GM23338 (cell line): ENCODE results near the gene CFAP90. TPM values are rescaled to one million over a fixed set of nuclear protein-coding genes. Genes with fewer than 3 reads are reported as not detected.

Experiments
- ATAC-seq: fragments of 200-7000 bp; cut with Tn5 transposase; 3 replicates; pipeline ENCODE4 v1.9.1; 2020
- DNase-seq: peaks from one replicate; pipeline ENCODE4 v3.0.0-alpha.2; 2015; ENCODE audit warnings: low spot score
- H2AFZ ChIP-seq: fragments of 200-600 bp; sonication (generic); 2 replicates; pipeline ENCODE4 v1.8.0; 2016; ENCODE audit warnings: antibody characterized with exemption, mild to moderate bottlenecking, moderate library complexity
- H3F3A ChIP-seq: fragments of 200-600 bp; sonication (generic); replicated peaks from 2 replicates; pipeline ENCODE4 v1.8.0; 2017; ENCODE audit warnings: antibody characterized with exemption, mixed run types, low read depth
- H3K27ac ChIP-seq: fragments of 200-600 bp; sonication (generic); 2 replicates; pipeline ENCODE4 v1.6.1; 2016; ENCODE audit warnings: low read depth
- H3K27me3 ChIP-seq: fragments of 200-600 bp; sonication (generic); 2 replicates; pipeline ENCODE4 v1.8.0; 2016; ENCODE audit warnings: mild to moderate bottlenecking, mixed run types, moderate library complexity; ENCODE audit not compliant: insufficient read depth
- H3K36me3 ChIP-seq: fragments of 200-600 bp; sonication (generic); 2 replicates; pipeline ENCODE4 v1.8.0; 2016; ENCODE audit warnings: mild to moderate bottlenecking; ENCODE audit not compliant: insufficient read depth
- H3K4me1 ChIP-seq: fragments of 200-600 bp; sonication (generic); 2 replicates; pipeline ENCODE4 v1.8.0; 2016; ENCODE audit warnings: mild to moderate bottlenecking, moderate library complexity; ENCODE audit not compliant: insufficient read depth
- H3K4me2 ChIP-seq: fragments of 200-600 bp; sonication (generic); 2 replicates; pipeline ENCODE4 v1.7.1; 2017; ENCODE audit warnings: mixed run types
- H3K4me3 ChIP-seq: fragments of 200-600 bp; sonication (generic); 2 replicates; pipeline ENCODE4 v1.6.1; 2016; ENCODE audit warnings: mixed run types
- H3K79me2 ChIP-seq: fragments of 200-600 bp; sonication (generic); replicated peaks from 2 replicates; pipeline ENCODE4 v1.8.0; 2017; ENCODE audit warnings: mild to moderate bottlenecking; ENCODE audit not compliant: insufficient read depth
- H3K9me2 ChIP-seq: fragments of 200-600 bp; sonication (generic); 2 replicates; pipeline ENCODE4 v1.8.0; 2017; ENCODE audit not compliant: insufficient read depth
- H4K20me1 ChIP-seq: fragments of 200-600 bp; sonication (generic); replicated peaks from 2 replicates; pipeline ENCODE4 v1.8.0; 2017; ENCODE audit warnings: mild to moderate bottlenecking; ENCODE audit not compliant: insufficient read depth
- H3K27ac Mint-ChIP-seq: 2 replicates; pipeline ENCODE4 v1.8.0; 2020; ENCODE audit warnings: inconsistent platforms, mild to moderate bottlenecking, moderate library complexity, mixed read lengths
- H3K27me3 Mint-ChIP-seq: 3 replicates; pipeline ENCODE4 v1.8.0; 2022; ENCODE audit warnings: low read depth, mild to moderate bottlenecking, moderate library complexity, mixed read lengths, inconsistent platforms; ENCODE audit not compliant: insufficient read depth, poor library complexity
- H3K36me3 Mint-ChIP-seq: 3 replicates; pipeline ENCODE4 v1.8.0; 2021; ENCODE audit warnings: low read depth, mild to moderate bottlenecking, inconsistent platforms, moderate library complexity, mixed read lengths
- H3K4me1 Mint-ChIP-seq: 3 replicates; pipeline ENCODE4 v1.8.0; 2020; ENCODE audit warnings: mild to moderate bottlenecking, inconsistent platforms, mixed read lengths
- H3K4me3 Mint-ChIP-seq: 3 replicates; pipeline ENCODE4 v1.8.0; 2021; ENCODE audit warnings: moderate library complexity, mild to moderate bottlenecking, inconsistent platforms, mixed read lengths
- H3K9me3 Mint-ChIP-seq: 3 replicates; pipeline ENCODE4 v1.8.0; 2020; ENCODE audit warnings: moderate library complexity, mild to moderate bottlenecking, inconsistent platforms, mixed read lengths
- EZH2 ChIP-seq: fragments of 200-600 bp; sonication (generic); IDR thresholded peaks from one replicate; pipeline ENCODE4 v1.8.0; 2017; ENCODE audit warnings: antibody characterized with exemption, mild to moderate bottlenecking, low read depth; ENCODE audit not compliant: unreplicated experiment
- EZH2phosphoT487 ChIP-seq: fragments of 200-600 bp; sonication (generic); IDR thresholded peaks from one replicate; pipeline ENCODE4 v1.8.1; 2018; ENCODE audit warnings: antibody characterized with exemption; ENCODE audit not compliant: unreplicated experiment
- JUNB ChIP-seq: IDR thresholded peaks from one replicate; pipeline ENCODE4 v1.6.1; 2016; ENCODE audit warnings: antibody characterized with exemption; ENCODE audit not compliant: unreplicated experiment
- NANOG ChIP-seq: IDR thresholded peaks from 2 replicates; pipeline ENCODE4 v1.6.1; 2016; ENCODE audit warnings: antibody characterized with exemption, borderline replicate concordance
- POLR2AphosphoS5 ChIP-seq: IDR thresholded peaks from 2 replicates; pipeline ENCODE4 v1.6.1; 2016; ENCODE audit warnings: antibody characterized with exemption, low read depth
- ZNF114 ChIP-seq: fragments of 250-450 bp; sonication (Bioruptor Pico); IDR thresholded peaks from 2 replicates; pipeline ENCODE4 v1.5.0; 2020; ENCODE audit warnings: mild to moderate bottlenecking, moderate library complexity
- ZNF331 ChIP-seq: fragments of 250-450 bp; sonication (Bioruptor Pico); IDR thresholded peaks from 2 replicates; pipeline ENCODE4 v1.5.0; 2020; ENCODE audit warnings: low read depth, mild to moderate bottlenecking, moderate library complexity
- polyA plus RNA-seq: library from polyadenylated mRNA; unstranded; fragments of >200 nt; fragmentation: Nextera tagmentation; extraction: Ambion mirVana; gene quantifications from 2 replicates; pipeline ENCODE4 v1.2.1, GENCODE V29; 2016
- total RNA-seq: library from RNA; depleted of rRNA; stranded (reverse); fragments of >200 nt; shearing (Covaris generic); gene quantifications from 2 replicates; pipeline ENCODE4 v1.2.3, GENCODE V29; 2014
- TF ChIP-seq, protein P1 (sequence below): fragments of 250-450 bp; sonication (Bioruptor Pico); IDR thresholded peaks from 2 replicates; pipeline ENCODE4 v1.5.0; 2020; ENCODE audit warnings: mild to moderate bottlenecking, moderate library complexity

The CFAP90 gene
- total and polyA plus RNA-seq, 2 experiments from 2014 or later, result 0.10 to 1.0 TPM

DNA sequence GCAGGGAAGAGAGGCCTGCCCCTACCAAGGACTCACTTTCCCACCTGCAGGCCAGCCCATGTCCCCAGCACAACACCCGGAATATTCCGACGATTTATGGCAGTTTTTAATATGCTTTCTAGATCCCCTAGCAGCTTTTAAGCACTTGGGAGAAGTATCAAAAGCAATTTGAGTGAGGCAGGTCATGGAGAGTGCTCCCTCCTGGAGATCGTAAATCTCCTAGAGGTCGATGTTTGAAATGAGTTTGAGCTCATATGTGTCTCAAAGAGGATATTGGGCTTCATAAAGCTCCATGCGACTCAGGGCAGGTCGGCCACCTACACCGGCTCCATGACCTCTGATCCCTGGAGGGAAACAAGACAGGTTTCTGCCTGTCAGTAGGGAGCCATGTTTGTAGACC lies 27.3 kb downstream of the CFAP90 start:
- no peak for ATAC-seq
- Mint-ChIP-seq H3K27me3 (no peaks in the 10 kb centered on the region), H3K4me3 (no peak overlapping the region), H3K36me3 (peaks cover 37% of the 10 kb centered on the region), H3K4me1 (no peaks in the 10 kb centered on the region), H3K27ac (no peak overlapping the region), H3K9me3 (no peaks in the 10 kb centered on the region)
- Histone ChIP-seq H3K4me2 (no peak overlapping the region), H3K4me3 (no peak overlapping the region), H3K36me3 (peaks cover 14% of the 10 kb centered on the region), H4K20me1 (no peaks in the 10 kb centered on the region), H3K79me2 (no peaks in the 10 kb centered on the region), H3K27me3 (no peaks in the 10 kb centered on the region), H3K27ac (no peak overlapping the region), H3K4me1 (no peaks in the 10 kb centered on the region), H3K9me2 (no peaks in the 10 kb centered on the region), H2AFZ (no peak overlapping the region), H3F3A (0 out of 2 replicates have a peak, but pooled peaks cover 6% of the 10 kb centered on the region)
- TF ChIP-seq, protein P1, sequence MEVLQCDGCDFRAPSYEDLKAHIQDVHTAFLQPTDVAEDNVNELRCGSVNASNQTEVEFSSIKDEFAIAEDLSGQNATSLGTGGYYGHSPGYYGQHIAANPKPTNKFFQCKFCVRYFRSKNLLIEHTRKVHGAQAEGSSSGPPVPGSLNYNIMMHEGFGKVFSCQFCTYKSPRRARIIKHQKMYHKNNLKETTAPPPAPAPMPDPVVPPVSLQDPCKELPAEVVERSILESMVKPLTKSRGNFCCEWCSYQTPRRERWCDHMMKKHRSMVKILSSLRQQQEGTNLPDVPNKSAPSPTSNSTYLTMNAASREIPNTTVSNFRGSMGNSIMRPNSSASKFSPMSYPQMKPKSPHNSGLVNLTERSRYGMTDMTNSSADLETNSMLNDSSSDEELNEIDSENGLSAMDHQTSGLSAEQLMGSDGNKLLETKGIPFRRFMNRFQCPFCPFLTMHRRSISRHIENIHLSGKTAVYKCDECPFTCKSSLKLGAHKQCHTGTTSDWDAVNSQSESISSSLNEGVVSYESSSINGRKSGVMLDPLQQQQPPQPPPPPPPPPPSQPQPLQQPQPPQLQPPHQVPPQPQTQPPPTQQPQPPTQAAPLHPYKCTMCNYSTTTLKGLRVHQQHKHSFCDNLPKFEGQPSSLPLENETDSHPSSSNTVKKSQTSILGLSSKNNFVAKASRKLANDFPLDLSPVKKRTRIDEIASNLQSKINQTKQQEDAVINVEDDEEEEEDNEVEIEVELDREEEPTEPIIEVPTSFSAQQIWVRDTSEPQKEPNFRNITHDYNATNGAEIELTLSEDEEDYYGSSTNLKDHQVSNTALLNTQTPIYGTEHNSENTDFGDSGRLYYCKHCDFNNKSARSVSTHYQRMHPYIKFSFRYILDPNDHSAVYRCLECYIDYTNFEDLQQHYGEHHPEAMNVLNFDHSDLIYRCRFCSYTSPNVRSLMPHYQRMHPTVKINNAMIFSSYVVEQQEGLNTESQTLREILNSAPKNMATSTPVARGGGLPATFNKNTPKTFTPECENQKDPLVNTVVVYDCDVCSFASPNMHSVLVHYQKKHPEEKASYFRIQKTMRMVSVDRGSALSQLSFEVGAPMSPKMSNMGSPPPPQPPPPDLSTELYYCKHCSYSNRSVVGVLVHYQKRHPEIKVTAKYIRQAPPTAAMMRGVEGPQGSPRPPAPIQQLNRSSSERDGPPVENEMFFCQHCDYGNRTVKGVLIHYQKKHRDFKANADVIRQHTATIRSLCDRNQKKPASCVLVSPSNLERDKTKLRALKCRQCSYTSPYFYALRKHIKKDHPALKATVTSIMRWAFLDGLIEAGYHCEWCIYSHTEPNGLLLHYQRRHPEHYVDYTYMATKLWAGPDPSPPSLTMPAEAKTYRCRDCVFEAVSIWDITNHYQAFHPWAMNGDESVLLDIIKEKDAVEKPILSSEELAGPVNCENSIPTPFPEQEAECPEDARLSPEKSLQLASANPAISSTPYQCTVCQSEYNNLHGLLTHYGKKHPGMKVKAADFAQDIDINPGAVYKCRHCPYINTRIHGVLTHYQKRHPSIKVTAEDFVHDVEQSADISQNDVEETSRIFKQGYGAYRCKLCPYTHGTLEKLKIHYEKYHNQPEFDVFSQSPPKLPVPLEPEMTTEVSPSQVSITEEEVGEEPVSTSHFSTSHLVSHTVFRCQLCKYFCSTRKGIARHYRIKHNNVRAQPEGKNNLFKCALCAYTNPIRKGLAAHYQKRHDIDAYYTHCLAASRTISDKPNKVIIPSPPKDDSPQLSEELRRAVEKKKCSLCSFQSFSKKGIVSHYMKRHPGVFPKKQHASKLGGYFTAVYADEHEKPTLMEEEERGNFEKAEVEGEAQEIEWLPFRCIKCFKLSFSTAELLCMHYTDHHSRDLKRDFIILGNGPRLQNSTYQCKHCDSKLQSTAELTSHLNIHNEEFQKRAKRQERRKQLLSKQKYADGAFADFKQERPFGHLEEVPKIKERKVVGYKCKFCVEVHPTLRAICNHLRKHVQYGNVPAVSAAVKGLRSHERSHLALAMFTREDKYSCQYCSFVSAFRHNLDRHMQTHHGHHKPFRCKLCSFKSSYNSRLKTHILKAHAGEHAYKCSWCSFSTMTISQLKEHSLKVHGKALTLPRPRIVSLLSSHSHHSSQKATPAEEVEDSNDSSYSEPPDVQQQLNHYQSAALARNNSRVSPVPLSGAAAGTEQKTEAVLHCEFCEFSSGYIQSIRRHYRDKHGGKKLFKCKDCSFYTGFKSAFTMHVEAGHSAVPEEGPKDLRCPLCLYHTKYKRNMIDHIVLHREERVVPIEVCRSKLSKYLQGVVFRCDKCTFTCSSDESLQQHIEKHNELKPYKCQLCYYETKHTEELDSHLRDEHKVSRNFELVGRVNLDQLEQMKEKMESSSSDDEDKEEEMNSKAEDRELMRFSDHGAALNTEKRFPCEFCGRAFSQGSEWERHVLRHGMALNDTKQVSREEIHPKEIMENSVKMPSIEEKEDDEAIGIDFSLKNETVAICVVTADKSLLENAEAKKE (CRISPR knock-in tag), result no peak
- TF ChIP-seq NANOG (no peak), JUNB (no peak), ZNF331 (CRISPR knock-in tag) (no peak)
- no peak for DNase-seq

DNA sequence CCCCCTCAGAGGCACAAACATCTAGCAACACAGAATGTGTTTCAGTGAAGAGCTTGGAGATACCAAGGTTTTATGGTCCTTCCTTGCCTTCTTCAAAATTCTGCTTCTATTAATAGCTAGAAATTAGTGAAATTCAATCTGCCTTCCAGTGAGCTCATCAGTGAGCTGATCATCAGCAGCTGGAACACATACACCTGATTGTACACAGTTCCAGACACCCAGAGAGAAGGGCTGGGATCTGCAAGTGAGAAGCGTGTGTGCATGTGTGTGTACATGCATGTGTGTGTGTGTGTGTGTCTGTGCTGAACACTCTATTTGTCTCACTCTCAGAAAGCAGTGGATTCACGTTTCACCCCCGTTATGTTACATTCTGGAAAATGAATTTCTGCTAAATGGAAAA lies 28.5 kb downstream of the CFAP90 start:
- H3K4me1 Mint-ChIP-seq, result no peaks in the 10 kb centered on the region
- Histone ChIP-seq H3K4me2 (no peak overlapping the region), H4K20me1 (no peaks in the 10 kb centered on the region), H3K9me2 (no peaks in the 10 kb centered on the region), H3K4me3 (no peak overlapping the region), H3K4me1 (no peaks in the 10 kb centered on the region), H3K27me3 (no peaks in the 10 kb centered on the region), H3K79me2 (no peaks in the 10 kb centered on the region), H3F3A (0 out of 2 replicates have a peak, but pooled peaks cover 6% of the 10 kb centered on the region), H3K36me3 (peaks cover 14% of the 10 kb centered on the region), H2AFZ (no peak overlapping the region), H3K27ac (no peak overlapping the region)
- DNase-seq, result no peak
- H3K27me3 Mint-ChIP-seq, result no peaks in the 10 kb centered on the region
- no peak overlapping the region for H3K27ac Mint-ChIP-seq
- TF ChIP-seq POLR2AphosphoS5 (no peak), ZNF114 (CRISPR knock-in tag) (no peak), EZH2 (no peak), EZH2phosphoT487 (no peak)
- H3K9me3 Mint-ChIP-seq, result no peaks in the 10 kb centered on the region
- H3K4me3 Mint-ChIP-seq, result no peak overlapping the region
- no peak for ATAC-seq
- peaks cover 37% of the 10 kb centered on the region for H3K36me3 Mint-ChIP-seq
